Measurements from ENCODE around the gene RFFL.

RFFL gene

DNA sequence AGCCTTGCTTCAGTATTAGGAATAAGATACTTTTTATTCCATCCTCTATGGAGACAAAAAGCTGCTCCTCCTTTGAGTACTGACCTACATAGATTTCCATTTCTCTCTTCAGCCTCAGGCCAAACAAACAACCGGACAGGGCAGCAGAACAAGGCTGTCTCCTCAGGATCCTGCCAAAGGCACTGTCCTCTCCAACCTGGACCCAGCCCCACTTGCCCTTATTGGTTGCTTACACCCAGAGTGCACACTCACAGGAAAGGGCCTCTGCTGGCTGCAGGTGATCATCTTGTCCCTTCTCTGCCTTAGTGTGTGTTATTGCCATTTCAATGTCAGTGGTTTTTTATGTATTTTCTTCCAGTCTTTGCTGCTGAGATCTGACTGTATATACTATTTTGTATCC is 56.5 kb downstream of the RFFL start:
- TF ChIP-seq, protein P1, sequence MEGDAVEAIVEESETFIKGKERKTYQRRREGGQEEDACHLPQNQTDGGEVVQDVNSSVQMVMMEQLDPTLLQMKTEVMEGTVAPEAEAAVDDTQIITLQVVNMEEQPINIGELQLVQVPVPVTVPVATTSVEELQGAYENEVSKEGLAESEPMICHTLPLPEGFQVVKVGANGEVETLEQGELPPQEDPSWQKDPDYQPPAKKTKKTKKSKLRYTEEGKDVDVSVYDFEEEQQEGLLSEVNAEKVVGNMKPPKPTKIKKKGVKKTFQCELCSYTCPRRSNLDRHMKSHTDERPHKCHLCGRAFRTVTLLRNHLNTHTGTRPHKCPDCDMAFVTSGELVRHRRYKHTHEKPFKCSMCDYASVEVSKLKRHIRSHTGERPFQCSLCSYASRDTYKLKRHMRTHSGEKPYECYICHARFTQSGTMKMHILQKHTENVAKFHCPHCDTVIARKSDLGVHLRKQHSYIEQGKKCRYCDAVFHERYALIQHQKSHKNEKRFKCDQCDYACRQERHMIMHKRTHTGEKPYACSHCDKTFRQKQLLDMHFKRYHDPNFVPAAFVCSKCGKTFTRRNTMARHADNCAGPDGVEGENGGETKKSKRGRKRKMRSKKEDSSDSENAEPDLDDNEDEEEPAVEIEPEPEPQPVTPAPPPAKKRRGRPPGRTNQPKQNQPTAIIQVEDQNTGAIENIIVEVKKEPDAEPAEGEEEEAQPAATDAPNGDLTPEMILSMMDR (IDR thresholded peaks at IDR 0.05) = no peak

DNA sequence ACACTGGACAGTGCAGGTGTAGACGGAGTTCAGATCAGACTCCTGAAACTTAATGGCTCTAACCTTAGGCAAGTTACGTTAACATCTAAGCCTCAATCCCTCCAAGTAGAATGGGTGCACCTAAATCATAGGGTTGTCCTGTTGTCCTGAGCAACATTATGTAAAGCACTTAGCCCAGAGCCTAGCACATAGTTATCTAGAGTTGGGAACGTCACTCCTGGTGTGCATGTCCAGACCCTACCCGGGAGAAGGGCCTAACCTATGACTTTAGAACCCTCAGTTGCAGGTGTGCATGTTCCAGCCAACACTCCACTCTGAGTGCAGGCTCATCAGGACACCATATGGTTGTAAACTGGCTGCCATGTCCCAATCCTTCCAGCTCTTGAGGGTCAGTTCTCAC is 57.2 kb downstream of the RFFL start:
- TF ChIP-seq, protein P1 (IDR thresholded peaks at IDR 0.05) = no peak

DNA sequence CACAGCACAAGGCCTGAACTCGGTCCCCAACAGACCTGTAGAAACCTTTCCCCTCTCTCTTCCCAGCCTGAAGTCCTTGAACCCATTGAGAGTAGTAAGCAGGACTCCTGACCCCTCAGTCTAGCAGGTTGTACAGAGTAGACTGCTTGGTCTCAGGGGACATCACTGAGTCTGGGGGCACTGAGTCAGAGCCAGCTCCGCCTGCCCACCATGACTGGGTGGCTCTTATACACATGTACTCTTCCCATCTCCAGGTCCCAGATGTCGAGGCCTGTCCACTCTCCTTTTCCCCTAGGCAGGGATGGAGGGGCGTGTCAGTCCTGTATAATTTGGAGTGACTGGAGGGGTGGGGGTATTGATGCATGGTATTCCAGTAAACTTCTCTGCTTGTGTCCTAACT is 59.7 kb downstream of the RFFL start:
- TF ChIP-seq, protein P1 (IDR thresholded peaks at IDR 0.05) = no peak

DNA sequence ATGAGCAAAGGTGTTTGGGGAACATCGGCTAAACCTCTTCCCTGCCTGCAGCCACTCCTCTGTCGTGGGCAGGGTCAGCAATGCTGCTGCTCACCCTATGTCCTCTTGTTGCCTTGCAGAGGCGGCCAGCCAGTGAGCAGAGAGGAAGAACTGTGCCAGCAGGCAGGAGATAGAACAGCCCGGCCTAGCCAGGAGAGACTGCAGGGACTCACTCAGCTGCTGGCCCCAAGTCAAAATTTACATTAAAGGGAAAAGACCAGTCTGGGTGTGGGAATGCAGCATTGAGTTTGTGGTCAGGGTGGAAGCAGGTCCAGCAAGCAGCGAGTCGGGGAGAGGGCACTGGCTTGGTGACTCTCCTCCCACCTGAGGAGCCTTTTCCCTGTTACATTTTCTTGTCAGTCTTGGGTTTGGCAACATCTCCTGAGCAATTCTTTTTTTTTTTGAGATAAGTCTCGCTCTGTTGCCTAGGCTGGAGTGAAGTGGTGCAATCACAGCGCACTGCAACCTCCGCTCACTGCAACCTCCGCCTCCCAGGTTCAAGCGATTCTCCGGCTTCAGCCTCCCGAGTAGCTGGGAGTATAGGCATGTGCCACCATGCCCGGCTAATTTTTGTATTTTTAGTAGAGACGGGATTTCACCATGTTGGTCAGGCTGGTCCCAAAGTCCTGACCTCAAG is 60.5 kb downstream of the RFFL start:
- TF ChIP-seq, protein P1 (IDR thresholded peaks at IDR 0.05) = no peak

DNA sequence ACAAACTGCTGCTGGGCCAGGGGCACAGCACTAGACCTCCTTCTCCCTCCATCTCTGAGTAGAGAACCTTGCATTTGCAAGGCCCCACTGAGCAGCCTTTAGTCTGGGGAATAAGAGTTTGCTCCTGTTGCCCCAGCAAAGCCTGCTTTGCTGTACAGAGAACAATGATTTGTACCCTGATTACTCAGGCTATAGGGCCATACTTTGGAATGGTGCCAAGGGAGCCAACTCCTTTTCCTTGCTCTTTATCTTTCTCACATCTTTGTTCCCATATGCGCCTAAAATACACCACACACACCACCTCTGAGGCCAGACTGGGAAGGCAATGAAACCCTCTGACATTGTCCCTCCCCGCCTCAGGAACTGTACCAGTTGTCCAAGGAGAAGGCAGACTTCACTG is 62.0 kb downstream of the RFFL start:
- TF ChIP-seq, protein P1 (IDR thresholded peaks at IDR 0.05) = no peak

DNA sequence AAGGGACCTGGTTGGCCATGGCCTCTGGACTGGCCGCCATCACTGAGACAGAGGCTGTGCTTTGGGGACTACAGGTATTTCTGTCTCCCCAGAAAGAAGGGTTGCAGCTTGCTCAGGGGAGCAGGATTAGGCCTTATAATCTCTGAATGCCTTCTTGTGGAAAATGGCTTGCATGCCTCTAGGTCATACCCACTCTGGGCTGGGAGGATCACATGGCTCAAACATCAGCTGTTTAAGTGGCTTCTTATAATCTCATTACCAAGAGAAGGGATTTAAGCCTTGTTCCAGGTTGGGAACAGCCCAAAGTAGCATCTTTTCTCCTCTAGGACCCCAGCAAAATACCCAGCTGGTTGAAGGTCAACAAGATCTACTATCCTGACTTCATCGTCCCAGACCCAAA is 64.1 kb downstream of the RFFL start:
- TF ChIP-seq, protein P1 (IDR thresholded peaks at IDR 0.05) = no peak

DNA sequence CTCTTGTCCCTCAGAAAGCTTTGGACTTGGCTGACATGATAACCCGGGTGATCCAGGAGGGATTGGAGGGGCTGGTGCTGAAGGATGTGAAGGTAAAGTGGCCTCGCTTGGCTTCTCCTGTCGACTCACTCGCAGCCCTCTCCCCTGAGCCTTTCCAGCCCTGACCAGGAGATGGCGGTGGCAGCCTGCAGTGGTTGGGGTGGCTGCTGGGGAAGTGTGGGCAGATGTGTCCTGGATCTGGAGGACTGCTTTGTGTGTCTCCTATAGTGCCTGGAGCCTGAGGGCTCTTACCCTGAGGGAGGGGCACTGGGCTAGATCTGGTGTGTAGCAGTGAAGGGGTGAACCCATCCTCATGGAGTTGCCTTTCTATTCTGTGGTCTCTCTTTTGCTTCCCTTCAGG is 65.3 kb downstream of the RFFL start:
- TF ChIP-seq, protein P1 (IDR thresholded peaks at IDR 0.05) = peak; percentile 67

DNA sequence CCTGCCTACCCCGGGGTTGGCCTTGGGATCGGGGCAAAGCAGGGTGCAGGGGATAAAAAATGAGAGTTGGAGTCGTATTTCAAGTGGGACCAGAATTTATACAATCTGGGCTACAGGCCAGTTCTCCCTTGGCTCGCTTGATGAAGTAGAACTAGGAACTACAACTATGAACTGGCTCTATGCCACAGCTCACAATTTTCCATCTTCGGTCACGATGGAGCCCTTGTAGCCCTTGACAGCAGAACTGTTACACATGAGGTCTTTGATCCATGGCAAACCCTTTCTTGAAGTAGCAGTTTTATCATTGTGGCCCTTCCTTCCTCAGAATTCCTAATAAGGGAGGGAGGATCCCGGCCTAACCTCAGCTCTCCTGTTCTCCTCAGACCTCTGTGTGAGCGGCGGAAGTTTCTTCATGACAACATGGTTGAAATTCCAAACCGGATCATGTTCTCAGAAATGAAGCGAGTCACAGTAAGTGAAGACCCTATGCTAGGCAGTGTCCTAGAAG is 66.1 kb downstream of the RFFL start:
- TF ChIP-seq, protein P1 (IDR thresholded peaks at IDR 0.05) = no peak
